Activated CD4-positive, alpha-beta T cell treated with anti-CD3 and anti-CD28 coated beads for 36 hours (primary cell): ENCODE results near the gene IRX3. TPM values are rescaled to one million over a fixed set of nuclear protein-coding genes. Genes with fewer than 3 reads are reported as not detected.
"Not testable (repeated sequence)": the region's sequence is repeated elsewhere in the genome, so short reads cannot be mapped to it uniquely, and the experiment has no call there.

Source experiments
- ATAC-seq: fragments of 200-7000 bp; cut with Tn5 transposase; one replicate; pipeline ENCODE4 v1.10.0; 2021; ENCODE audit warnings: mild to moderate bottlenecking, moderate library complexity
- CTCF ChIA-PET: fragments of 350-600 bp; sonication (Branson Sonifier 250); formaldehyde crosslinking; loops from one replicate; lab custom pipeline; 2021; ENCODE audit warnings: antibody characterized with exemption; lab: Charles Lee
- POLR2A ChIA-PET: fragments of 350-600 bp; sonication (Branson Sonifier 250); formaldehyde crosslinking; loops from one replicate; lab custom pipeline; 2021; ENCODE audit warnings: antibody characterized with exemption, inconsistent platforms; lab: Charles Lee
- DNase-seq: peaks from one replicate; pipeline ENCODE4 v3.0.0-alpha.2; 2020
- H3K27ac Mint-ChIP-seq: one replicate; pipeline ENCODE4 v1.8.0; 2021; ENCODE audit warnings: mixed read lengths
- H3K27me3 Mint-ChIP-seq: one replicate; pipeline ENCODE4 v1.8.0; 2021; ENCODE audit warnings: mixed read lengths
- H3K36me3 Mint-ChIP-seq: one replicate; pipeline ENCODE4 v1.8.0; 2021; ENCODE audit warnings: low read depth, mixed read lengths
- H3K4me1 Mint-ChIP-seq: one replicate; pipeline ENCODE4 v1.8.0; 2021; ENCODE audit warnings: mixed read lengths
- H3K4me3 Mint-ChIP-seq: one replicate; pipeline ENCODE4 v1.8.0; 2021; ENCODE audit warnings: mild to moderate bottlenecking, moderate library complexity, mixed read lengths
- H3K9me3 Mint-ChIP-seq: one replicate; pipeline ENCODE4 v1.8.0; 2021; ENCODE audit warnings: low read depth, mixed read lengths
- intact Hi-C, 2 experiments: fragments of 100-400 bp; cut with DNase I in 1 of 2; cut with micrococcal nuclease in 1 of 2; formaldehyde crosslinking; loops; one replicate each; pipeline versions ENCODE4 v1.14.2 to v1.15.1; 2022 to 2024; cut with DNase I, micrococcal nuclease
- total RNA-seq, 2 experiments: library from RNA; stranded (reverse); gene quantifications; one replicate each; pipeline ENCODE4 v1.2.3, GENCODE V29; 2021

The IRX3 gene
- total RNA-seq, 2 experiments from 2014 or later, result not detected

- no peaks in the 10 kb centered on the region for H3K9me3 Mint-ChIP-seq
- DNase-seq (no peak), ATAC-seq (no peak)
- H3K4me1 Mint-ChIP-seq, result no peaks in the 10 kb centered on the region
- H3K4me3 Mint-ChIP-seq, result no peak overlapping the region
- ChIA-PET POLR2A (no interaction called here), CTCF (interaction anchor here (0.6 kb wide), 1 partner anchor 416 kb away, joined by 3 read pairs; no protein-coding TSS in a partner anchor)
- H3K27me3 Mint-ChIP-seq, result peaks cover 13% of the 10 kb centered on the region
- H3K27ac Mint-ChIP-seq, result no peak overlapping the region
- intact Hi-C loops, result no loop called here
- H3K36me3 Mint-ChIP-seq, result no peaks in the 10 kb centered on the region
These were observed 17.8 kb downstream of the IRX3 start for GRCh38 chr16:54268766-54269165.

GRCh38 chr16:54268340-54268739 is 18.2 kb downstream of the IRX3 start:
- no peak for ATAC-seq
- ChIA-PET POLR2A (no interaction called here), CTCF (no interaction called here)
- Mint-ChIP-seq H3K9me3 (no peaks in the 10 kb centered on the region), H3K4me3 (no peak overlapping the region), H3K27me3 (peaks cover 11% of the 10 kb centered on the region), H3K27ac (no peak overlapping the region), H3K36me3 (no peaks in the 10 kb centered on the region), H3K4me1 (no peaks in the 10 kb centered on the region)
- DNase-seq, result no peak
- intact Hi-C loops, result no loop called here

GRCh38 chr16:54266363-54266955 is 20.1 kb downstream of the IRX3 start:
- H3K4me3 Mint-ChIP-seq, result no peak overlapping the region
- intact Hi-C loops, result no loop called here
- POLR2A ChIA-PET, result no interaction called here

GRCh38 chr16:54265575-54266107 is 20.9 kb downstream of the IRX3 start:
- Mint-ChIP-seq H3K27ac (no peak overlapping the region), H3K9me3 (no peaks in the 10 kb centered on the region), H3K4me1 (no peaks in the 10 kb centered on the region), H3K36me3 (no peaks in the 10 kb centered on the region), H3K4me3 (no peak overlapping the region), H3K27me3 (peaks cover 11% of the 10 kb centered on the region)
- intact Hi-C loops, result no loop called here
- POLR2A ChIA-PET, result no interaction called here
- DNase-seq (no peak), ATAC-seq (no peak)
- CTCF ChIA-PET, result no interaction called here

More at GRCh38 chr16:54266363-54266955, 20.1 kb downstream of the IRX3 start:
- Mint-ChIP-seq H3K4me1 (no peaks in the 10 kb centered on the region), H3K27ac (no peak overlapping the region), H3K27me3 (peaks cover 11% of the 10 kb centered on the region), H3K36me3 (no peaks in the 10 kb centered on the region), H3K9me3 (no peaks in the 10 kb centered on the region)
- DNase-seq (no peak), ATAC-seq (no peak)
- CTCF ChIA-PET, result no interaction called here

GRCh38 chr16:54253118-54253517 is 33.5 kb downstream of the IRX3 start:
- intact Hi-C loops, result no loop called here
- CTCF ChIA-PET, result no interaction called here
- DNase-seq, result no peak
- peaks cover 12% of the 10 kb centered on the region for H3K27me3 Mint-ChIP-seq
- H3K4me1 Mint-ChIP-seq, result no peaks in the 10 kb centered on the region
- ATAC-seq, result no peak
- no peaks in the 10 kb centered on the region for H3K36me3 Mint-ChIP-seq
- POLR2A ChIA-PET, result no interaction called here
- H3K9me3 Mint-ChIP-seq, result no peaks in the 10 kb centered on the region
- H3K27ac Mint-ChIP-seq, result no peak overlapping the region
- H3K4me3 Mint-ChIP-seq, result no peak overlapping the region

GRCh38 chr16:54248863-54249710 is 37.5 kb downstream of the IRX3 start:
- DNase-seq (no peak), ATAC-seq (no peak)
- Mint-ChIP-seq H3K36me3 (no peaks in the 10 kb centered on the region), H3K27ac (no peak overlapping the region), H3K27me3 (peaks cover 3% of the 10 kb centered on the region), H3K4me1 (no peaks in the 10 kb centered on the region), H3K4me3 (no peak overlapping the region), H3K9me3 (peaks cover 5% of the 10 kb centered on the region)
- intact Hi-C loops, result no loop called here
- POLR2A ChIA-PET, result no interaction called here
- CTCF ChIA-PET, result no interaction called here

- H3K27ac Mint-ChIP-seq, CTCF ChIA-PET, H3K27me3 Mint-ChIP-seq, H3K4me1 Mint-ChIP-seq, H3K9me3 Mint-ChIP-seq, H3K4me3 Mint-ChIP-seq, intact Hi-C loops, ATAC-seq, POLR2A ChIA-PET, H3K36me3 Mint-ChIP-seq, DNase-seq: not testable (repeated sequence)
These were observed 38.9 kb downstream of the IRX3 start for GRCh38 chr16:54247705-54248104.

GRCh38 chr16:54246454-54246821 is 40.1 kb downstream of the IRX3 start:
- ATAC-seq, result no peak
- Mint-ChIP-seq H3K36me3 (no peaks in the 10 kb centered on the region), H3K4me3 (no peak overlapping the region), H3K9me3 (peaks cover 5% of the 10 kb centered on the region), H3K4me1 (no peaks in the 10 kb centered on the region), H3K27ac (no peak overlapping the region), H3K27me3 (peaks cover 7% of the 10 kb centered on the region)
- POLR2A ChIA-PET, result no interaction called here
- DNase-seq, result no peak
- intact Hi-C loops, result no loop called here
- CTCF ChIA-PET, result no interaction called here

GRCh38 chr16:54245788-54246453 is 40.7 kb downstream of the IRX3 start:
- no peak overlapping the region for H3K4me3 Mint-ChIP-seq
- H3K36me3 Mint-ChIP-seq, result no peaks in the 10 kb centered on the region
- no peaks in the 10 kb centered on the region for H3K4me1 Mint-ChIP-seq
- DNase-seq, result no peak
- ATAC-seq, result no peak
- ChIA-PET CTCF (no interaction called here), POLR2A (no interaction called here)
- H3K27me3 Mint-ChIP-seq, result peaks cover 7% of the 10 kb centered on the region
- no peak overlapping the region for H3K27ac Mint-ChIP-seq
- intact Hi-C loops, result no loop called here
- peaks cover 5% of the 10 kb centered on the region for H3K9me3 Mint-ChIP-seq

GRCh38 chr16:54244061-54244886 is 42.3 kb downstream of the IRX3 start:
- DNase-seq (no peak), ATAC-seq (no peak)
- H3K9me3 Mint-ChIP-seq, result peaks cover 5% of the 10 kb centered on the region
- no peak overlapping the region for H3K27ac Mint-ChIP-seq
- intact Hi-C loops, result no loop called here
- H3K27me3 Mint-ChIP-seq, result peaks cover 7% of the 10 kb centered on the region
- H3K36me3 Mint-ChIP-seq, result no peaks in the 10 kb centered on the region
- POLR2A ChIA-PET, result no interaction called here
- H3K4me1 Mint-ChIP-seq, result no peaks in the 10 kb centered on the region
- H3K4me3 Mint-ChIP-seq, result no peak overlapping the region
- CTCF ChIA-PET, result interaction anchor here (0.7 kb wide), 1 partner anchor 1188 kb away, joined by 3 read pairs; no protein-coding TSS in a partner anchor

GRCh38 chr16:54243202-54243601 is 43.4 kb downstream of the IRX3 start:
- Mint-ChIP-seq H3K9me3 (peaks cover 5% of the 10 kb centered on the region), H3K27me3 (peaks cover 7% of the 10 kb centered on the region), H3K36me3 (no peaks in the 10 kb centered on the region), H3K4me3 (no peak overlapping the region), H3K27ac (no peak overlapping the region), H3K4me1 (no peaks in the 10 kb centered on the region)
- ATAC-seq (no peak), DNase-seq (no peak)
- intact Hi-C loops, result no loop called here
- ChIA-PET POLR2A (no interaction called here), CTCF (interaction anchor here (0.6 to 0.7 kb wide), 2 partner anchors 54 to 1187 kb away, joined by 3 read pairs; no protein-coding TSS in a partner anchor)
